HG03095 (cell line): ENCODE measurements around the gene HSPA4.
A peak's percentile ranks its signal among the peaks of the same experiment; 100 is the strongest.
"Not testable (repeated sequence)": the region's sequence is repeated elsewhere in the genome, so short reads cannot be mapped to it uniquely, and the experiment has no call there.

Experiments used
- ATAC-seq: cut with Tn5 transposase; IDR thresholded peaks from one replicate; pipeline ENCODE4 v1.9.1; 2021; ENCODE audit warnings: moderate library complexity; ENCODE audit not compliant: unreplicated experiment

Gene HSPA4

DNA sequence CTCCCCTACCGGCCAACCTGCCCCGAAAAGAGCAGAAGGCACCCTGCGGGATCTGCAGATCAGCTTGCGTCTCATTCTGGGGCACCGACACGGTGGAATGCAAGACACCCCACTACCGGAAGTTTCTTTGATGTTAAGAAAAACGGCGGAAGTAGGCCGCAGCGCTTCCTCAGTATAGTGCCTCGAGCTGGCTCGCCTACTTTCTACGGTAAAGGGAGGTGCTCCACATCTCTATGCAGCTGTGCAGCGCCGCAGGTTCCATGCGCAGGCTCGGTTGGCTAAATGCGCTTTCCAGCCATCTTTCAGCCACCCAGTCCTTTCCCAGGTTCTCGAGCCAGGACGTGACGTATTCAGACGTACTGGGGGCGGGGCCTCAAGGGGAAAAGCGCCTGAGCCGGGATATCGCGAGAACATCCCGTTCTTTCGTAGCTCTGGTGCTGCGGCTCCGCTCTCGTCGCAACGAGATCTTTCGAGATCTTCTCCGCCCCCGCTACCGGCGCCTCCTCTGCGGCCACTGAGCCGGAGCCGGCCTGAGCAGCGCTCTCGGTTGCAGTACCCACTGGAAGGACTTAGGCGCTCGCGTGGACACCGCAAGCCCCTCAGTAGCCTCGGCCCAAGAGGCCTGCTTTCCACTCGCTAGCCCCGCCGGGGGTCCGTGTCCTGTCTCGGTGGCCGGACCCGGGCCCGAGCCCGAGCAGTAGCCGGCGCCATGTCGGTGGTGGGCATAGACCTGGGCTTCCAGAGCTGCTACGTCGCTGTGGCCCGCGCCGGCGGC lies at the start of gene HSPA4:
HSPA4 (plus strand) TSS at position 472 of the 775 bp plus-strand sequence; CDS start at position 710, 238 bp downstream.
- peak; percentile 85 for ATAC-seq

DNA sequence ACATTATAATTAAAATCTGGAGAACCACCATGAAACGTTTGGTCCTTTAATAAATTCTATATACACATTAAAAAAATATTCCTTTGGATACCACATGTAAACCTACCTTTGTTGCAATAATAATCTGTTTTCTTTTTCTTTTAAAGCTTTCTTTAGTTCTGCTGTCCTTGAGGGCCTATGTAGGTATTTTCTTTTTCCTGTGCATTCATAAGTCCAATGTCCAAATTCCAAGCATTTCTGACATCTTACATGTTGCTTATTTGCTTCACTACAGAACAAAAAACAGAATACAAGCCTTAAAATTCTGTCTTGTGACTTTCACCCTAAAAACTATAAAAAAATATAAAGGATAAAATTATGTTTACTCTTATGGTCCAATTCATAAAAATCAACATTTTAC lies 45.2 kb upstream of the HSPA4 start:
- no peak for ATAC-seq

DNA sequence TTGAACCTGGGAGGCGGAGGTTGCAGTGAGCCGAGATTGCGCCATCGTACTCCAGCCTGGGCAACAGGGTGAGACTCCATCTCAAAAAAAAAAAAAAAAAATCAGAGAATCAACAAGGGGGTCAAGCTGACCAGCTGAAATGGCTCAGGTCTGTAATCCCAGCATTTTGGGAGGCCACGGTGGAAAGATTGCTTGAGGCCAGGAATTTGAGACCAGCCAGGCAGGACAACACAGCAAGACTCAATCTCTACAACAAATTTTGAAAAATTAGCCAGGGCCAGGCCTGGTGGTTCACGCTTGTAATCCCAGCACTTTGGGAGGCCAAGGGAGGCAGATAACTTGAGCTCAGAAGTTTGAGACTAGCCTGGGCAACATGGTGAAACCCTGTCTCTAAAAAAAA lies 43.4 kb upstream of the HSPA4 start:
- not testable (repeated sequence) for ATAC-seq

DNA sequence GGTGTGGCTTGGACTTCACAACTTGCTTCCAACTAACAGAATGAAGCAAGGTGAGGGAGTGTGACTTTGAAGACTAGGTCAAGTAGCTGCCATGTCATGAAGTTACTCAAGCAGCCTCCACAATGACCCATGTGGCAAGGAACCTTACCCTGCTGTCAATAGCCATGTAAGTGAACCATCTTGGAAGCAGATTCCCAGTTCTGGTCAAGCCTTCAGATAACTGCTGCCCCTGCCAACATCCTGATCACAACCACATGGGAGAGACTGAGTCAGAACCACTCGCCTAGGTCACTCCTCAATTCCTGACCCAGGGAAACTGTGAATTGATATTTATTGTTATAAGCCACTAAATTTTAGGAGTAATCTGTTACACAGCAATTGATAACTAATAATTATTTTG lies 36.3 kb upstream of the HSPA4 start:
- no peak for ATAC-seq

DNA sequence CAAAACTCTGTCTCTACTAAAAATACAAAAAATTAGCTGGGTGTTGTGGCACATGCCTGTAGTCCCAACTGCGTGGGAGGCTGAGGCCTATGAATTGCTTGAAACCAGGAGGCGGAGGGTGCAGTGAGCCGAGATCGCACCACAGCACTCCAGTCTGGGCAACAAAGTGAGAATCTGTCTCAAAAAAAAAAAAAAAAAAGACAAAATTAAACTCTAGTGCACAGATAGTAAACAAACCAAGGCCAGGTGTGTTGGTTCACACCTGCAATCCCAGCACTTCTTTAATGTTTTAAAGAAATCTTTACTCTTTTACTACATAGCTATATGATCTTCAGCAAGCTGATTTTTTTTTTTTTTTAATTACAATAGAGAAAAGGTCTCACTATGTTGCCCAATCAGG lies 33.8 kb upstream of the HSPA4 start:
- no peak for ATAC-seq

DNA sequence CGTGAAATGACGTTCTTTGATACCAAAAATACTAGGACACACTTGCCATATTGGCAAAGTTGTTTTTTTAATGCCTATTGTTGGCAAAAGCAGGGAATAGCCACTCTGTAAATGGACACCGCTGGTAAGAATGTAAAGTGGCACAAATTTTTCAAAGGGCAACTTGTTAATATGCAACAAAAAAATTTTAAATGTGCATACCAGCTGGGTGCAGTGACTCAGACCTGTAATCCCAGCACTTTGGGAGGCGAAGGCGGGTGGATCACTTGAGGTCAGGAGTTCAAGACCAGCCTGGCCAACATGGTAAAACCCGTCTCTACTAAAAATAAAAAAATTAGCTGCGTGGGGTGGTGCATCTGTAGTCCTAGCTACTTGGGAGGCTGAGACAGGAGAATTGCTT lies 32.3 kb upstream of the HSPA4 start:
- ATAC-seq = not testable (repeated sequence)

DNA sequence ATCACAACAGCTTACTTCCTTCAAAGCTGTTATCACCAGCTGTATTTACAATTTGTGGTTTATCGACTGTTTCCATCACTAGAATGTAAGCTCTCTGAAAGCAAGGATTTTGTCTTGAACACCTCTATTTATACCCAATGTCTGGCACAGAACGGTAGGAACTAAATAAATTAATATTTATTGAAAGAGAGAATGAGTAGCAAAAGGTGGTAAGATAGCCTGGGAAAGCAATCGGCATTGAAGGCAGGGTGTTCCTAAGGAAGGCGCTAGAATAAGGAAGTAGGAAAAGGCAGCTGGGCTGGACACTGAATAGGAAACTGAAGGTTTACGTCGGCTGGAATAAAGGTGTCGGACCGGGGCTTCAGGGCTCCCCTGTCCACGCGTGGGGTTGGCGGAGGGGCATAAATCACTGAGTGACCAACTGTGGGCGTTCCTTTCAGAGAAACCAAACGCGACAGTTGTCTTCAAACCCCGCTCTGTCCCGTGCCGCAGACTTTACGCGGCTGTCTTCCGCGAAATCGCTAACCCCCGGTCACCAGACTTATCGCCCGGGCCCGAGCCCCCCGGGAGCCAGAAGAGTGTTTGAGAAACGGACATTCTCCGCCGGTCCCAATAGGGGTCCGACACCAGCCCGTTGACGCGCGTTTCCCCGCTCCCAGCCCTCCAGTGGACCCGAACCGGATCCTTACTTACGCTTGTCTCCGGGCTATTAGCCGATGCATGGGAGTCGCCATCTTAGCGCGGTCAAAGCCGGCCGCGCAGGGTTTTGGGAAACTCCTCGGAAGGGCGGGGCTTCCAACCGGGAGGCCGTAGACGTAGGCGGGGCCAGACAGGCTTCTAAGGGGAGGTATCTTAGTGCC lies 25.8 kb upstream of the HSPA4 start, which contains the start of gene ZCCHC10:
ZCCHC10 (minus strand) TSS at position 746 of the 860 bp plus-strand sequence; CDS start at position 734, 12 bp downstream.
- peak; percentile 97 for ATAC-seq

DNA sequence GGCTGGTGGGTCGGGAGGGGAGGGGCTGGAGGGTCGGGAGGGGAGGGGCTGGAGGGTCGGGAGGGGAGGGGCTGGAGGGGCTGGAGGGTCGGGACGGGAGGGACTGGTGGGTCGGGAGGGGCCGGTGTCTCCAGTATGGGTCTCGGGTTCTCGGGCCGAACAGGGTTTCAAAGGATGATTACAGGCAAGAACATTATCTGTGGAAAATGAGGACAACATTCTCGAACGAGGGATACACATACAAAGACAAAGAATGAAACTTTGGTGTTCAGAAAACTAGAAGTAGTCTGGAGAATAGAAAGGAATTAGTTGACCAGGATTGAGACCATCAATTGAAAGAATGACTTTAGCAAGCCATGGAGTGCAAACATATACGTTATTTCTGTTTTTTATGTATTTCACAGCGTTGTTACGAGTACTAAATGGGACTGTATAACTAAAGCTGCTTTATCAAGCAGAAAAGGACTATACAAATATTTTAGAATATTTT lies 25.1 kb upstream of the HSPA4 start:
- no peak for ATAC-seq

DNA sequence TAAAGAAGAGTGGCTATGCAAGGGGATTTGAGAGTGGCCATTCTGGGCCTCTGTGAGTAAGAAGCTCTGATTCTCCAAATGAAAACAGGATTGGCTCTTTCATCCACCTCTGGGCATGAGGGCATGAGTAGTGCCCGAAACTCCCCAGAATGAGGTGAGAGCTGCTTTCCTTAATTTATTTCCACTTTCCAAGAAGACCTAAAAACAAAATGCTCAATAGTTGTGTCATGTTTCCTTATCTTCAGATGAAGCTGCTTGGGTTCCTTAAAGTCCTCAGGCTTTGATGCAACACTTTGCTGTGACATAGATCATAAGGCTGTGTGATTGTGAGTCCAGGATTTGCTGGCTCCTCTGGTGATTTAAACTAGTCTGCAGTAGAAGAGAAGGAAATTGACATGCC lies 22.4 kb upstream of the HSPA4 start:
- no peak for ATAC-seq

DNA sequence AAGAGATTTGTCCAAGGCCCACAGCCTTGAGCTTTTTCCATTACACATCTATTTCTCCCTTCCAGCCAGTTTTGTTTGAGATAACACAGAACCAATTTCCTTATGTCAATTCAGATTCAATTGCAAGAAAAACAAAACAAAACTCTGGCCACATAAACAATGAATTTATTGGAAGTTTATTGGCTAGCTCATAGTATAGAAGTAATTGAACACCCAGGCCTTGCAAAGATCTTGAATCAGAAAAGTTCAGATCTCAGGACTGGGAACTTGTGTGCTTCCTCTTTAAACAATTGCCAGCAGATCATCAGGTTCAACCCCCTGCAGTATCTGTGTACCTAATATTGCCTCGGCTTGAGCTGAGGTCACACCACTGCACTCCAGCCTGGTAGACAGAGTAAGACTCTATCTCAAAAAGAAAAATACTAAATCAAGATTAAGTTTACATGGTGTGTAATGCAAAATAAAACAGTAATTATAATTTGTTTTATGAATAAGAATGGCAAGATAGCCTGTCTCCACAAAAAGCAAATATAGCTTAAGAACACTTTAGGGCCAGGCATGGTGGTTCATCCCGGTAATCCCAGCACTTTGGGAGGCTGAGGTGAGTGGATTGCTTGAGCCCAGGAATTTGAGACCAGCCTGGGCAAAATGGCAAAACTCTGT lies 21.3 kb upstream of the HSPA4 start:
- no peak for ATAC-seq

DNA sequence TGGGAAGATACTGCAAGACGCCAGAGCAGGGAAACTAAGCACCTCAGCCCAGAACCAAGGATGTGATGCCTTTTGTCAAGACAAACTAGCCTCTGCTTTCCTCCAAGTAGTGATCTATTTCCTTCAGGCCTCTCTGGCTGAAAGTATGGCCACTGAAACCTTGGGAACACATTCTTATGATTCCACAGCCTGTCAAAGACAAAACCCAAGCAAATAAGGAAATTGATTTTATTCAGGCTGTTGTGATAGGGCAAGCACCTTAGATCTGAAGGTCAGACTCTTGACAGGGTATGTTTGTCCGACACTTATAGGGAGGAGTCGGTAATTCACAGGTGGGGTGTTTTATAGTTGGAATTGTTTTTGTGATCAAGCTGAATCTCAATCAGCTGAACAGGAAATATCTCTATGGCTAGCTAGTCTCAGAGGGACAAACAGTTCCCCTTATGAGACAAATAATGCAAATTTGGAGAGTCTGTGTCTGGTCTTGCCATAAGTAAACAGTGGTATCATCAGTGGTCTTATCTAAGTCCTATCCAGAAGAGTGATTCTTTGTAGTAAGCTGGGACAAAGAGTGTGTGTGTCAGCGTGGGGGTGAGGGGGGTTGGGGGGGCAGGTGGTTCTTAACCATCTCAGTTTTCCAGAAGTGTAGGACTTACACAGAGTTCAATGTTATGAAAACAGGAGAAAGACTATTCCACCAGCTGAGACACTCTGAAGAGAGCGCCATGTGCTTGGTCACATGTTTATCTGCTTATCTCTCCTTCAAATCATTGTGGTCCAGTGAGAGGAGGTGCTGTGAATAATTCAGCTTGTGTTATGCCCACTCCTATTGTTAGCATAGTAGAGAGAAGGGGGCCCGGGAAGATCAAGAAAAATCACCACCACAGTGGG lies 18.7 kb upstream of the HSPA4 start:
- ATAC-seq = no peak

DNA sequence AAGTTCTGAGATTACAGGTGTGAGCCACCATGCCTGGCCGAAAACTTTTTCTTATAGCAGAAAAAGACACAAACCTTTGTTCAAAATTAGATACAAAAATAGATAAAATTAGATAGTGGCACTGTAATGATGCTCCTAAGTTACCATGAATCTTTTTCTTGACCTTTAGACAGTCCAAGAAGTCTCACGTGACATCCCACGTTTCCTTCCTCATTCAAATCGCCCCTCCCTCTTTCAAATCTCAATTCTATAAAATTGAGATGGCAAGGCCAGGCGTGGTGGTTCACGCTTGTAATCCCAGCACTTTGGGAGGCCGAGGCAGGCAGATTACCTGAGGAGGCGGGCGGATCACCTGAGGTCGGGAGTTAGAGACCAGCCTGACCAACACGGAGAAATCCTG lies 17.7 kb upstream of the HSPA4 start:
- no peak for ATAC-seq

DNA sequence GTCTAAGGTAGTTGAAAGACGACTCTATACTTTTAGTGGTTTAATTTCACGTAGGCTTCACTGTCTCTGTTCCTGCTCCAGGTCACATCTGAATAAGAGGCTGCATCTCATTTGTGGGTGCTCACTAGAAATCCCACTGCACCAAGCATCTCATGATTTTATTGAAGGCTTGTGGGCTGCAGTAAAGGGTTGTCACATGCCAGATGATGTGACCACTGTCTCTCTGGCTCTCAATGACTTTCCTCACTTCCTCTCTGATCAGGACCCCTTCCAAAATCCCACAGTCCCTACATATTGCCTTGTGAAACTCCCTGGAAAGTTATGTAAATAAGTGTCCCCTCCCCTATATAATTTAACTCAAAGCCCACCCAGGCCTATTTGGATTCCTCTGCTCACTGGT lies 16.6 kb upstream of the HSPA4 start:
- no peak for ATAC-seq

DNA sequence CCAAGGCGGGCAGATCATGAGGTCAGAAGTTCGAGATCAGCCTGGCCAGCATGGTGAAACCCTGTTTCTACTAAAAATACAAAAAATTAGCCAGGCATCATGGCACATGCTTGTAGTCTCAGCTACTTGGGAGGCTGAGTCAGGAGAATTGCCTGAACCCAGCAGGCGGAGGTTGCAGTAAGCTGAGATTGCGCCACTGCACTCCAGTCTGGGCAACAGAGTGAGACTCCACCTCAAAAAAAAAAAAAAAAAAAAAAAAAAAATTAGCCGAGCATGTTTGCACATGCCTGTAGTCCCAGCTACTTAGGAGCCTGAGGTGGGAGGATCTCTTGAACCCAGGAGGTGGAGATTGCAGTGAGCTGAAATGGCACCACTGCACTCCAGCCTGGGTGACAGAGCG lies 15.1 kb upstream of the HSPA4 start:
- not testable (repeated sequence) for ATAC-seq

DNA sequence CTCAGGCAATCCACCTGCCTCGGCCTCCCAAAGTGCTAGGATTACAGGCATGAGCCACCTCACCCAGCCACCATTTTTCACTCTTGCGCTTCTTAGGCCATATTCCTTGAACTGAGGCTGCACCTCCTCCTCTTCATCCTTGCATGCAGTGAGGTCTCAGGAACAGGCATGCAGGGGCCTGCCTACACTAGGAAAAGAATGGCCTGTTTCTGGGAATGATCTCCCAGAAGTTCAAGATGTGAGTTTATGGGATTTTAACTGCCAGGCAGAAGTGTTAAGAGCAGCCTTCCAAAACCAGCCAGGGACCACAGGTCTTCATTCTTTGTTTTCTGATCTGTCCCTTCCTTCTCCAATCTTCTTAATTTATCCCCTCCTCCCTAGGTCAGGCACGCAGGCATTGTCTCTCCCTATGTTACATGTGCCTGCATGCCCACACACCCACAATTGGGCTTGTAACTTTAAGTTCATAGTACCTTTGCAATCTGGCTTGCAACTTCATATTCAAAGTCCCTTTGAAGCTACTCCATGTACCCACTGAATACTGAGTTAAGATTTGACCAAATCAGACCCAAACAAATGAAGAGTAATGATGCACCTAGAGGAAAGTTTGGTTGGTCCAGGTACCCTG lies 10.5 kb upstream of the HSPA4 start:
- no peak for ATAC-seq

DNA sequence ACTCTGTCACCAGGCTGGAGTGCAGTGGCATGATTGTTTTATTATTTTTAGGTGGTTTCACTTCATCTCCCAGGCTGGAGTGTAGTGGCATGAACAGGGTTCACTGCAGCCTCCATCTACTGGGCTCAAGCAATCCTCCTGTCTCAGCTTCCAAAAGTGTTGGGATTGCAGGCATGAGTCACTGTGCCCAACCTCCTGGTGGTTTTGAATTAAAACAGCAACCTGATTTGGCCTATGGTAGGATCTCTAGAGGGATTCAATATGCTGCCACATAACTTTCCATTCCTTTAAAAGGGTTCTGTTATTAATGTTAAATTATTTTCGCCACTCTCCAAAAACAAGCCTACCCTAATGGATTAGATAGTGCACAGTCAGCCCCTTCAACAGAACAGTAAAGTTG lies 9.9 kb upstream of the HSPA4 start:
- no peak for ATAC-seq

DNA sequence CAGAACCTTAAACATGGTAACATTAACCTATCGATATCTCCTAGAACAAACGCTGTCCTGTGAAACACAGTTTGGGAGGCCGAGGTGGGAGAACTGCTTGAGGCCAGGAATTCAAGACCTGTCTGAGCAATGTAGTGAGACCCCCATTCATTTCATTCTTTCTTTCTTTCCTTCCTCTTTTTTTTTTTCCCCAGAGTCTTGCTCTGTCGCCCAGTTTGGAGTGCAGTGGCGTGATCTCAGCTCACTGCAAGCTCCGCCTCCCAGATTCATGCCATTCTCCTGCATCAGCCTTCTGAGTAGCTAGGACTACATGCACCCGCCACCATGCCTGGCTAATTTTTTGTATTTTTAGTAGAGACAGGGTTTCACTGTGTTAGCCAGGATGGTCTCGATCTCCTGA lies 5.3 kb upstream of the HSPA4 start:
- not testable (repeated sequence) for ATAC-seq

DNA sequence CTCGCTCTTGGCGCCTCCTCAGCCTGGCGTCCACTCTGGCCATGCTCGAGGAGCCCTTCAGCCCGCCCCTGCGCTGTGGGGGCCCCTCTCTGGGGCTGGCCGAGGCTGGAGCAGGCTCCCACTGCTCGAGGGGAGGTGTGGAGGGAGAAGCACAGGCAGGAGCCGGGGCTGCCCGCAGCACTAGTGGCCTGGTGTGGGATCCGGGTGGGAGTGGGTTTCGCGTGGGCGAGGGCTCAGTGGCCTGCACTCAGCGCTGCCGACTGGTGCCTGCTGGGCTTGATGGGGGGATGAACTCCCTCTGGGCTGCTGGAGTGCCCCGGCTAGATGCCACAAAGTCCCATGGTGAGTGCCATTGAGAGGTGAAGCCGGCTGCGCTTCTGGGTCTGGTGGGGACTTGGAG lies 4.4 kb upstream of the HSPA4 start:
- no peak for ATAC-seq

DNA sequence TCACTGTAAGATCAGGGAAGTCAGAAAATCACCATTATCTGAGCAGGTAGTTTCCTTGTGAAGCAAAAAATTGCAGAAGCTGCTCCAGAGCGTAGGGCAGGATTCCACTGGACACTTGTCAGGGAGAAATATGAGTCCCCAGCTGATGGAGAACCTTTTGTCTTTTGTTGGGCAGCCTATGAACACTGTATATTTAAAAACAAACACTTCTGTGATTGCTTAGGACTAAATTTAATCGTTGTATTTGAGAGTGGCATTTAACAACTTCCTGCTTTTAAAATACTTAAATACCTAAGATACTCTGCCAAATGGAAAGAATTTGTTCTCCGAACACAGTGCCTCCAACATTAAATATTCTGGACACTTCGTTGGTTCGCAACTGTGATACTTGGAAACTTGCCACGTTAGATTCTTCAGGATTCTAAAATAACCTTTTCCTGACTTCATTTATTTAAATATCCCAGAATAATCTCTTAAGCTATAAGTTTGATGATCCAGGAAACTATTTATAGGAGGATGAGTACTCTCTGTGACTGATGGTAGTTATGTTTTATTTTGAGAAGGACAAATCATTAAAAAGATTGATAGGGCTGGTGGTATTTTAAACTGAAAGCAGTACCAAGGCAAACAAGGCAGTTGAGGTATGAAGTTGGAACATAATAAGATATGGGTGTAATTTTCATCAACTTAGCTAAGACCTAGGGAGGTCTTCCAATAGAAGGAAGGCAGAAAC lies 2.7 kb upstream of the HSPA4 start:
- ATAC-seq = no peak
